ENCODE measurements around the gene SCRN2.
A peak's percentile ranks its signal among the peaks of the same experiment; 100 is the strongest.

SCRN2 gene

DNA sequence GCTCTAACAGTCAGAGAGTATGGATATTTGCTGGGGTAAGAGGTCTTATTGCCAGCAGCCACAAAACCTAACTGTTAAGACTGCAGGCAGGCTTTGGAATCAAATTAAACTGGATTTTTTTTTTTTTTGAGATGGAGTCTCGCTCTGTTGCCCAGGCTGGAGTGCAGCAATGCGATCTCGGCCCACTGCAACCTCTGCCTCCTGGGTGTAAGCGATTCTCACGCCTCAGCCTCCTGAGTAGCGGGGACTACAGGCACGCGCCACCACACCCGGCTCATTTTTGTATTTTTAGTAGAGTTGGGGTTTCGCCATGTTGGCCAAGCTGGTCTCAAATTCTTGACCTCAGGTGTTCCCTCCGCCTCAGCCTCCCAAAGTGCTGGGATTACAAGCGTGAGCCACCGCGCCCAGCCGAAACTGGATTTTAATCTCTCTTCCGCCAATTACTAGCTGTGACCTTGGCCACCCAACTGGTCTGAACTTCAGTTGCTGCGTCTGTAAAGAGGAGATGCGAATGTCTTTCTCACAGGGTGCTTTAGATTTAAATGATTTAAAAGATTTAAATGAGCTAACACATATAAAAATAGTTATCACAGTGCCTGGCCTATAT lies 10.6 kb downstream of the SCRN2 start:
- H3K4me3 ChIP-seq (ENCODE audit: low read depth, low read length) = peak overlapping the region; percentile 65
- TF ChIP-seq, protein P1, sequence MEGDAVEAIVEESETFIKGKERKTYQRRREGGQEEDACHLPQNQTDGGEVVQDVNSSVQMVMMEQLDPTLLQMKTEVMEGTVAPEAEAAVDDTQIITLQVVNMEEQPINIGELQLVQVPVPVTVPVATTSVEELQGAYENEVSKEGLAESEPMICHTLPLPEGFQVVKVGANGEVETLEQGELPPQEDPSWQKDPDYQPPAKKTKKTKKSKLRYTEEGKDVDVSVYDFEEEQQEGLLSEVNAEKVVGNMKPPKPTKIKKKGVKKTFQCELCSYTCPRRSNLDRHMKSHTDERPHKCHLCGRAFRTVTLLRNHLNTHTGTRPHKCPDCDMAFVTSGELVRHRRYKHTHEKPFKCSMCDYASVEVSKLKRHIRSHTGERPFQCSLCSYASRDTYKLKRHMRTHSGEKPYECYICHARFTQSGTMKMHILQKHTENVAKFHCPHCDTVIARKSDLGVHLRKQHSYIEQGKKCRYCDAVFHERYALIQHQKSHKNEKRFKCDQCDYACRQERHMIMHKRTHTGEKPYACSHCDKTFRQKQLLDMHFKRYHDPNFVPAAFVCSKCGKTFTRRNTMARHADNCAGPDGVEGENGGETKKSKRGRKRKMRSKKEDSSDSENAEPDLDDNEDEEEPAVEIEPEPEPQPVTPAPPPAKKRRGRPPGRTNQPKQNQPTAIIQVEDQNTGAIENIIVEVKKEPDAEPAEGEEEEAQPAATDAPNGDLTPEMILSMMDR (IDR thresholded peaks at IDR 0.05; ENCODE audit: borderline replicate concordance, insufficient read depth, low read depth, low read length) = no peak

- no peak overlapping the region for H3K4me3 ChIP-seq (ENCODE audit: low read depth, low read length)
- TF ChIP-seq, protein P1 (IDR thresholded peaks at IDR 0.05; ENCODE audit: borderline replicate concordance, insufficient read depth, low read depth, low read length) = no peak
These were observed 11.2 kb downstream of the SCRN2 start for GRCh38 chr17:47829870-47830269.

DNA sequence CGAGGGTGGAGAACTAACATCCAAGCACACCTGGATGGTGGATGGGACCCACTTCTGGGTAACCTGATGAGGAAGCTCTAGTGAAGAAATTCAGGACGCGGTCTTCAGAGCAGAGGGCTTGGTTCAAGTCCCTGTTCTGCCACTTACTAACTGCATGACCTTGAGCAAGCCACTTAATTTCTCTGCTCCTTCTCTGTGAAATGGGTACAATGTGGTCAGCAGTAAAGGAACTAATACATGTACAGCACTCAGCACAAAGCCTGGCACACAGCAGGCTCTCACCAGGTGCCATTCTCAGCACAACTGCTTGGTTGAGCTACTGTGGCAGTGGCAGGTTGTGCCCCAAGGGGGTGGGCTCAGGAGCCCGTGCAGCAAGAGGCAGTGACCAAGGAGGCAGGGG lies 17.6 kb downstream of the SCRN2 start:
- TF ChIP-seq, protein P1 (IDR thresholded peaks at IDR 0.05; ENCODE audit: borderline replicate concordance, insufficient read depth, low read depth, low read length) = no peak
- no peak overlapping the region for H3K4me3 ChIP-seq (ENCODE audit: low read depth, low read length)

GRCh38 chr17:47822785-47823184 lies 18.3 kb downstream of the SCRN2 start:
- TF ChIP-seq, protein P1 (IDR thresholded peaks at IDR 0.05; ENCODE audit: borderline replicate concordance, insufficient read depth, low read depth, low read length) = no peak
- H3K4me3 ChIP-seq (ENCODE audit: low read depth, low read length) = no peak overlapping the region

DNA sequence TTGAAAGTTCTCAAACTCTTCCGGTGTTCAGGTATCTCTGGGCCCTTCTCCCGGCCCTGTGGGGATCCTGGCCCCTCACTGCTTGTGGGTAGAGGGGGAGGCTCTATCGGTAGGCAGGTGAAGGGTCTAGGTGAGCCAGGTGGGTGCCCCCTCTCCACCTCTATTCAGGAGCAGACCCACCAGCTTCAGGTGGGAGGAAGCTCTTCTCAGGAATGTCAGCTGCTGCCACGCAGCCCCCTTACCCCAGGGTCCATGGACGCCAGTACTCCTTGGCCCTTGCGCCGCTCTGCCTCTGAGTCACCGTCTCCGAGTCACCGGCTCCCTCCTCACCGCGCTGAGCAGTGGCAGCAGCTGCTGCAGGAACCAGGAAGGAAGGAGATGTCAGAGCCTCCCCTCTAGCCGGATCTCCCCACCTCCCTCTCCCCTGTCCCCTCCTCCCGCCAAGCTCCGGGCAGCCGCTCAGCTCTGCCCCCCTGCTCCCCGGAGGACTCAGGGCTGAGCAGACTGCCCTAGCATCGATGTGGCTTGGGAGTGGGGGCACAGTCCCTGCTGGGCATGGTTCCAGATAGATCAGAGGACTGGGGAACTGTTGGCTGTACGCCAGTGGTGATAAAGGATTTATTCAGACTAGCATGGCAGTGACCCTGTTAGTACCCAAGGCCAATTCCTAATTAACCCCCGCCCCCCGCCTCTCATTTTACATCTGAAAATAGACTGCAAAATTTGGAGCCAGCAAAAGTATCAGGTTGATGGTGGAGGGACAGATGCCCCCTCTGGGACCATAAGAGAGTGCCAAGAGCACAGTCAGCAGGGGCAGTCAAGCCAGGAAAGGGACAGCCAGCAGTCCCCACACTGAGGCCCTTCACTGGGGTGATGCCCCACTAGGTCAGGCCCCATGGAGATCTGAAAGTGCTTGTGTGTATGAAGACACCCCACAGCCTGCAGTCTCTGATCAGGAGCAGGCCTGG lies 19.4 kb downstream of the SCRN2 start, which contains the start of gene OSBPL7:
OSBPL7 (minus strand) TSS at position 371 of the 968 bp plus-strand sequence. CDS start 1,516 bp downstream, outside the sequence.
- TF ChIP-seq, protein P1 (IDR thresholded peaks at IDR 0.05; ENCODE audit: borderline replicate concordance, insufficient read depth, low read depth, low read length) = peak; percentile 33; the same call in 1 of the 2 replicates
- peak within 1 kb of the TSS; percentile 63 for H3K4me3 ChIP-seq (ENCODE audit: low read depth, low read length)

DNA sequence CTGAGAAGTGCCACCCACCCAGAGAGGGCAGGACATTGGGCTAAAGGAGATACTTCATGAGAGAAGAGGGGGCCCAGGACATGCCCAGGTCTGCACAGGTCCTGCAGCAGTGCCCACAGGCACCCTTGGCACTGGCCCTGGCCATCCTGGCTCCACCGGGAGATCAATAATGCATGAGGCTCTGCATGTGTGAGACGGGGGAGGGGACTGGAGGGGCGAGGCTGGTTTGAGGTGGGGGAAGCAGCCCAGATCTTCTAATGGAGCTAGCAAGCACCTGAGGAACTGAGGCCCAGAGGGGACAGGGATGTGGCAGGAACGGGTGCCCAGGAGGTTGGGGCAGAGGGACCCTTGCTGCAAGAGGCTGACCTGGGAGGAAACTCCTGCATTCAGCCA lies 20.0 kb downstream of the SCRN2 start:
- peak overlapping the region; percentile 63 for H3K4me3 ChIP-seq (ENCODE audit: low read depth, low read length)
- TF ChIP-seq, protein P1 (IDR thresholded peaks at IDR 0.05; ENCODE audit: borderline replicate concordance, insufficient read depth, low read depth, low read length) = no peak

Measured in GM12875 (cell line).